Measurements from ENCODE around the gene SPTBN2. TPM values are rescaled to one million over a fixed set of nuclear protein-coding genes. Genes with fewer than 3 reads are reported as not detected.

SPTBN2 gene
- total and polyA plus RNA-seq, 2 donors (not counting 3 experiments of a cell fraction or from before 2014, with no cell fraction given): 3.8 to 19.8 TPM

DNA sequence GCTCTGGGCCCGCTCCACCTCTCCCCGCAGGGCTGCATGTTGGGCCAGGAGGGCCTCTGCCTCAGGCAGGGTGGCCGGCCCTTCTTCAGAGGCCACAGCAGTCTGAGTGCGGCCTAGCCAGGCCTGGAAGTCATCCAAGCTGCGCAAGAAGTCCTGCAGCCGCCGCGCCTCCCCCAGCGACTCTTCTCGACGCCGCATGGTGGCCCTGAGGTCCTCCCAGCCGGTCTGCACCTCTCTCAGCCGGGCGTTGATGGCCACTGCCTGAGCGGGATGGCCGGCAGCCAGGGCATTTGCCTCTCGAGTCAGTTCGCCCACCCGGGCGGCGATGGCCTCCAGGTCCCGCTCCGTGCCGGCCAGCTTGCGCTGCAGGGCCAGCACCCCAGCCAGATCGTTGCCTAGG lies 28.3 kb downstream of the SPTBN2 start:
- CTCF ChIA-PET: no interaction called here

More for the DNA sequence above, 28.3 kb downstream of the SPTBN2 start:
- no peaks in the 10 kb centered on the region for H3K4me1 ChIP-seq (ENCODE audit: control insufficient read depth, extremely low read depth, insufficient read depth, low read length)
- DNase-seq (ENCODE audit: low read depth, low spot score) (no peak), FAIRE-seq (no peak)
- H3K9me1 ChIP-seq (replicated peaks; ENCODE audit: control insufficient read depth, extremely low read depth, insufficient read depth, low read length): no peaks in the 10 kb centered on the region
- no peak overlapping the region for H3K4me3 ChIP-seq (replicated peaks in 1 of 3; ENCODE audit: insufficient read depth in 1 of 3, low read depth in 1 of 3, low read length in 3 of 3)
- no peak overlapping the region for H3K4me2 ChIP-seq (ENCODE audit: insufficient read depth, low read length)
- H3K27ac ChIP-seq (ENCODE audit: insufficient read depth, low read depth, low read length): no peak overlapping the region
- TSS peak; percentile 55 for BruUV-seq (replicated peaks)
- no peaks in the 10 kb centered on the region for H4K20me1 ChIP-seq (replicated peaks; ENCODE audit: control insufficient read depth, extremely low read depth, insufficient read depth, low read length)
- no peak overlapping the region for H3K9ac ChIP-seq (replicated peaks; ENCODE audit: extremely low read depth, insufficient read depth, low read length)
- TF ChIP-seq, protein P1, sequence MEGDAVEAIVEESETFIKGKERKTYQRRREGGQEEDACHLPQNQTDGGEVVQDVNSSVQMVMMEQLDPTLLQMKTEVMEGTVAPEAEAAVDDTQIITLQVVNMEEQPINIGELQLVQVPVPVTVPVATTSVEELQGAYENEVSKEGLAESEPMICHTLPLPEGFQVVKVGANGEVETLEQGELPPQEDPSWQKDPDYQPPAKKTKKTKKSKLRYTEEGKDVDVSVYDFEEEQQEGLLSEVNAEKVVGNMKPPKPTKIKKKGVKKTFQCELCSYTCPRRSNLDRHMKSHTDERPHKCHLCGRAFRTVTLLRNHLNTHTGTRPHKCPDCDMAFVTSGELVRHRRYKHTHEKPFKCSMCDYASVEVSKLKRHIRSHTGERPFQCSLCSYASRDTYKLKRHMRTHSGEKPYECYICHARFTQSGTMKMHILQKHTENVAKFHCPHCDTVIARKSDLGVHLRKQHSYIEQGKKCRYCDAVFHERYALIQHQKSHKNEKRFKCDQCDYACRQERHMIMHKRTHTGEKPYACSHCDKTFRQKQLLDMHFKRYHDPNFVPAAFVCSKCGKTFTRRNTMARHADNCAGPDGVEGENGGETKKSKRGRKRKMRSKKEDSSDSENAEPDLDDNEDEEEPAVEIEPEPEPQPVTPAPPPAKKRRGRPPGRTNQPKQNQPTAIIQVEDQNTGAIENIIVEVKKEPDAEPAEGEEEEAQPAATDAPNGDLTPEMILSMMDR (IDR thresholded peaks at IDR 0.05; ENCODE audit: extremely low read depth in 1 of 2, insufficient read depth in 1 of 2, low read depth in 1 of 2, low read length in 2 of 2): no peak
- TF ChIP-seq EZH2 (IDR thresholded peaks at IDR 0.05; ENCODE audit: borderline replicate concordance, low read depth, low read length, severe bottlenecking) (no peak), MYC (IDR thresholded peaks at IDR 0.05; ENCODE audit: low read depth, low read length) (no peak), GATA2 (IDR thresholded peaks at IDR 0.05; ENCODE audit: insufficient read depth, insufficient read length, low read depth, low read length) (no peak), JUN (IDR thresholded peaks at IDR 0.05; ENCODE audit: borderline replicate concordance, insufficient read depth, insufficient read length, low read depth) (no peak), POLR2A (IDR thresholded peaks at IDR 0.05; ENCODE audit: low read depth, low read length) (no peak), FOS (IDR thresholded peaks at IDR 0.05; ENCODE audit: borderline replicate concordance, insufficient read depth, low read length) (no peak), POLR2AphosphoS5 (IDR thresholded peaks at IDR 0.05; ENCODE audit: insufficient read depth, low read depth, low read length) (no peak)
- TF ChIP-seq, protein P2, sequence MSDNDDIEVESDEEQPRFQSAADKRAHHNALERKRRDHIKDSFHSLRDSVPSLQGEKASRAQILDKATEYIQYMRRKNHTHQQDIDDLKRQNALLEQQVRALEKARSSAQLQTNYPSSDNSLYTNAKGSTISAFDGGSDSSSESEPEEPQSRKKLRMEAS (IDR thresholded peaks at IDR 0.05; ENCODE audit: insufficient read depth, insufficient read length): no peak
- no peaks in the 10 kb centered on the region for H3K9me3 ChIP-seq (replicated peaks; ENCODE audit: control insufficient read depth, insufficient read depth, low read length)
- no peak overlapping the region for H2AFZ ChIP-seq (ENCODE audit: low read depth, low read length)
- no peaks in the 10 kb centered on the region for H3K27me3 ChIP-seq (ENCODE audit: control insufficient read depth in 2 of 2, insufficient read depth in 2 of 2, low read length in 2 of 2)
- intact Hi-C loops (cut with micrococcal nuclease): no loop called here
- dilution Hi-C loops (cut with MboI; ENCODE audit: extremely low pct_ligation_motif_present, low sequenced_read_pairs): no loop called here
- no peaks in the 10 kb centered on the region for H3K36me3 ChIP-seq (ENCODE audit: control insufficient read depth in 2 of 2, extremely low read depth in 1 of 2, insufficient read depth in 2 of 2, low read length in 2 of 2)
- no peaks in the 10 kb centered on the region for H3K79me2 ChIP-seq (ENCODE audit: control insufficient read depth, insufficient read depth, low read length)
- POLR2A ChIA-PET: no interaction called here

Data from endothelial cell of umbilical vein (primary cell).